Keratinocyte (primary cell): ENCODE data around the gene PRKAG3. TPM values are rescaled to one million over a fixed set of nuclear protein-coding genes. Genes with fewer than 3 reads are reported as not detected.

Source experiments
- DNase-seq: peaks from one replicate; pipeline ENCODE4 v3.0.0-alpha.2; 2011; ENCODE audit warnings: low read depth, missing footprints, low spot score
- FAIRE-seq: peaks from 2 replicates; lab custom pipeline; 2011; peaks lifted over from hg19 to GRCh38; lab: Jason Lieb, UNC
- H2AFZ ChIP-seq: 2 replicates; pipeline ENCODE4 v1.6.0; 2012; ENCODE audit warnings: low read length, control low read depth, inconsistent platforms; ENCODE audit not compliant: control insufficient read depth
- H3K27ac ChIP-seq: 2 replicates; pipeline ENCODE4 v1.5.1; 2011; ENCODE audit warnings: low read length; ENCODE audit not compliant: control insufficient read depth, insufficient read depth
- H3K27me3 ChIP-seq: 3 replicates; pipeline ENCODE4 v1.6.0; 2011; ENCODE audit warnings: low read length; ENCODE audit not compliant: control insufficient read depth, insufficient read depth; ENCODE audit errors: extremely low read depth
- H3K36me3 ChIP-seq, 2 experiments: 2 replicates in 1 of 2; 3 replicates in 1 of 2; pipeline ENCODE4 v1.5.1; 2011; ENCODE audit warnings: low read length in 2 of 2, mild to moderate bottlenecking in 1 of 2; ENCODE audit not compliant: control insufficient read depth in 2 of 2, insufficient read depth in 2 of 2; ENCODE audit errors: extremely low read depth in 1 of 2
- H3K4me1 ChIP-seq: 3 replicates; pipeline ENCODE4 v1.5.1; 2011; ENCODE audit warnings: low read length; ENCODE audit not compliant: control insufficient read depth, insufficient read depth; ENCODE audit errors: extremely low read depth
- H3K4me2 ChIP-seq: 3 replicates; pipeline ENCODE4 v1.6.0; 2011; ENCODE audit warnings: low read depth, low read length; ENCODE audit not compliant: control insufficient read depth, insufficient read depth; ENCODE audit errors: extremely low read depth
- H3K4me3 ChIP-seq, 3 experiments: fragments of 200-600 bp in 1 of 3; sonication (generic) in 1 of 3; 2 replicates in 2 of 3; 3 replicates in 1 of 3; pipeline ENCODE4 v1.5.1; 2011 to 2016; ENCODE audit warnings: low read length in 3 of 3, mild to moderate bottlenecking in 3 of 3, control low read depth in 2 of 3, inconsistent platforms in 1 of 3, low read depth in 1 of 3, mixed read lengths in 1 of 3, mixed run types in 1 of 3, moderate library complexity in 1 of 3; ENCODE audit not compliant: control insufficient read depth in 2 of 3, insufficient read depth in 2 of 3; ENCODE audit errors: extremely low read depth in 1 of 3
- H3K79me2 ChIP-seq: 2 replicates; pipeline ENCODE4 v1.6.0; 2012; ENCODE audit warnings: low read length; ENCODE audit not compliant: control insufficient read depth, insufficient read depth
- H3K9ac ChIP-seq: 3 replicates; pipeline ENCODE4 v1.6.0; 2011; ENCODE audit warnings: low read length; ENCODE audit not compliant: control insufficient read depth, insufficient read depth; ENCODE audit errors: extremely low read depth
- H3K9me1 ChIP-seq: 3 replicates; pipeline ENCODE4 v1.6.0; 2011; ENCODE audit warnings: low read length; ENCODE audit not compliant: control insufficient read depth, insufficient read depth; ENCODE audit errors: extremely low read depth
- H3K9me3 ChIP-seq: 2 replicates; pipeline ENCODE4 v1.5.1; 2012; ENCODE audit warnings: low read depth, low read length; ENCODE audit not compliant: control insufficient read depth
- H4K20me1 ChIP-seq: 3 replicates; pipeline ENCODE4 v1.6.0; 2011; ENCODE audit warnings: low read length; ENCODE audit not compliant: control insufficient read depth, insufficient read depth; ENCODE audit errors: extremely low read depth
- CTCF ChIP-seq, 3 experiments: IDR thresholded peaks in 1 of 3; conservative IDR thresholded peaks in 1 of 3; optimal IDR thresholded peaks in 1 of 3; 2 replicates in 2 of 3; 3 replicates in 1 of 3; pipeline versions ENCODE3 to v1.5.1; 2011; ENCODE audit warnings: low read length in 3 of 3, mild to moderate bottlenecking in 3 of 3, moderate library complexity in 2 of 3, control low read depth in 1 of 3, inconsistent platforms in 1 of 3; ENCODE audit not compliant: insufficient read depth in 2 of 3; ENCODE audit errors: extremely low read depth in 1 of 3
- EZH2 ChIP-seq: IDR thresholded peaks from one replicate; pipeline ENCODE4 v1.6.1; 2012; ENCODE audit warnings: inconsistent platforms, mild to moderate bottlenecking, low read length, moderate library complexity
- dilution Hi-C: fragments of 300-500 bp; cut with MboI; formaldehyde crosslinking; loops from one replicate; pipeline ENCODE4 v1.7.0; 2020; ENCODE audit warnings: low sequenced_read_pairs; ENCODE audit not compliant: extremely low pct_ligation_motif_present
- polyA plus RNA-seq, 5 experiments: library from polyadenylated mRNA; depleted of rRNA in 3 of 5; stranded (reverse) in 3 of 5; stranded (forward) in 1 of 5; unstranded in 1 of 5; fragments of >200 nt; gene quantifications; 1 replicate in 1 of 5; 2 replicates in 3 of 5; 3 replicates in 1 of 5; pipeline versions ENCODE4 v1.2.1 to v1.2.3, GENCODE V29; 2011 to 2012; ENCODE audit warnings: missing spikeins in 2 of 5, low read depth in 1 of 5, low replicate concordance in 1 of 5

Gene PRKAG3
- polyA plus RNA-seq, 1 donor (not counting 4 experiments of a cell fraction or from before 2014, with no cell fraction given), result not detected

- Histone ChIP-seq H3K4me2 (no peak overlapping the region), H3K79me2 (no peaks in the 10 kb centered on the region), H3K9ac (no peak overlapping the region), H3K4me3 (no peak overlapping the region), H2AFZ (no peak overlapping the region), H3K27me3 (peaks cover 17% of the 10 kb centered on the region), H3K9me3 (no peaks in the 10 kb centered on the region), H3K36me3 (no peaks in the 10 kb centered on the region), H3K9me1 (no peaks in the 10 kb centered on the region), H3K27ac (no peak overlapping the region), H4K20me1 (no peaks in the 10 kb centered on the region), H3K4me1 (no peaks in the 10 kb centered on the region)
- dilution Hi-C loops, result no loop called here
- DNase-seq, result no peak
- no peak for TF ChIP-seq EZH2
- TF ChIP-seq CTCF (optimal IDR thresholded peaks at IDR 0.05 in 1 of 3, IDR thresholded peaks at IDR 0.05 in 1 of 3, conservative IDR thresholded peaks at IDR 0.05 in 1 of 3; ENCODE audit: extremely low read depth in 1 of 3, insufficient read depth in 2 of 3, low read length in 3 of 3), result no peak
- FAIRE-seq, result no peak
These were observed 40.0 kb upstream of the PRKAG3 start for GRCh38 chr2:218871345-218872302.

- dilution Hi-C loops, result no loop called here
- FAIRE-seq (no peak), DNase-seq (no peak)
- Histone ChIP-seq H3K9me3 (no peaks in the 10 kb centered on the region), H3K9ac (no peak overlapping the region), H3K79me2 (no peaks in the 10 kb centered on the region), H3K4me2 (no peak overlapping the region), H3K36me3 (no peaks in the 10 kb centered on the region), H3K9me1 (no peaks in the 10 kb centered on the region), H4K20me1 (no peaks in the 10 kb centered on the region), H3K27ac (no peak overlapping the region), H3K4me3 (no peak overlapping the region), H2AFZ (no peak overlapping the region), H3K4me1 (no peaks in the 10 kb centered on the region), H3K27me3 (peaks cover 20% of the 10 kb centered on the region)
- TF ChIP-seq EZH2 (no peak), CTCF (optimal IDR thresholded peaks at IDR 0.05 in 1 of 3, IDR thresholded peaks at IDR 0.05 in 1 of 3, conservative IDR thresholded peaks at IDR 0.05 in 1 of 3; ENCODE audit: extremely low read depth in 1 of 3, insufficient read depth in 2 of 3, low read length in 3 of 3) (no peak)
These were observed 39.4 kb upstream of the PRKAG3 start for GRCh38 chr2:218870984-218871344.
